HG03280 (cell line): ENCODE data around the gene DGCR2.
"Not testable (repeated sequence)": the region's sequence is repeated elsewhere in the genome, so short reads cannot be mapped to it uniquely, and the experiment has no call there.

Source experiments
- ATAC-seq: cut with Tn5 transposase; IDR thresholded peaks from one replicate; pipeline ENCODE4 v1.9.1; 2021; ENCODE audit warnings: mild to moderate bottlenecking, moderate library complexity; ENCODE audit not compliant: unreplicated experiment

The DGCR2 gene

GRCh38 chr22:19122143-19122751 is at the start of gene DGCR2:
Gene DGCR2 (minus strand): TSS chr22:19122412. CDS start chr22:19122206, 206 bp downstream.
- peak; percentile 87 for ATAC-seq

- no peak for ATAC-seq
Observed at GRCh38 chr22:19169947-19170318, 47.7 kb upstream of the DGCR2 start.

GRCh38 chr22:19169002-19169946 is 47.1 kb upstream of the DGCR2 start:
- ATAC-seq: no peak

- ATAC-seq: no peak
Observed at GRCh38 chr22:19168088-19168890, 46.1 kb upstream of the DGCR2 start.

GRCh38 chr22:19167106-19167869 is 45.1 kb upstream of the DGCR2 start:
- ATAC-seq: no peak

GRCh38 chr22:19166421-19166820 is 44.2 kb upstream of the DGCR2 start:
- ATAC-seq: no peak

- no peak for ATAC-seq
Observed at GRCh38 chr22:19164425-19164824, 42.2 kb upstream of the DGCR2 start.

- not testable (repeated sequence) for ATAC-seq
Observed at GRCh38 chr22:19158649-19159048, 36.4 kb upstream of the DGCR2 start.

GRCh38 chr22:19156109-19156508 is 33.9 kb upstream of the DGCR2 start:
- ATAC-seq: not testable (repeated sequence)

GRCh38 chr22:19152942-19153883 is 31.0 kb upstream of the DGCR2 start:
- no peak for ATAC-seq

GRCh38 chr22:19151329-19152191 is 29.3 kb upstream of the DGCR2 start:
- ATAC-seq: no peak

GRCh38 chr22:19150482-19151328 is 28.5 kb upstream of the DGCR2 start:
- ATAC-seq: no peak

GRCh38 chr22:19149991-19150390 is 27.8 kb upstream of the DGCR2 start, which contains the start of gene GSC2:
Gene GSC2 (minus strand): TSS chr22:19150292. CDS start chr22:19150283, 9 bp downstream.
- ATAC-seq: no peak

GRCh38 chr22:19149047-19149883 is 27.1 kb upstream of the DGCR2 start:
- ATAC-seq: no peak

GRCh38 chr22:19148417-19149046 is 26.3 kb upstream of the DGCR2 start:
- no peak for ATAC-seq

- no peak for ATAC-seq
Observed at GRCh38 chr22:19147195-19147780, 25.1 kb upstream of the DGCR2 start.
